Astrocyte (in vitro differentiated cells and primary cell): ENCODE data around the gene EFCAB6. TPM values are rescaled to one million over a fixed set of nuclear protein-coding genes. Genes with fewer than 3 reads are reported as not detected.

ENCODE experiments used
- DNase-seq: peaks from one replicate; pipeline ENCODE4 v3.0.0-alpha.2; 2010; ENCODE audit warnings: low read depth
- FAIRE-seq: peaks from 2 replicates; lab custom pipeline; 2011; peaks lifted over from hg19 to GRCh38; lab: Jason Lieb, UNC
- H2AFZ ChIP-seq: 2 replicates; pipeline ENCODE4 v1.6.0; 2012; ENCODE audit warnings: low read depth, low read length, inconsistent platforms
- H3K27ac ChIP-seq: 2 replicates; pipeline ENCODE4 v1.5.1; 2011; ENCODE audit warnings: low read depth, low read length, inconsistent platforms
- H3K27me3 ChIP-seq: 2 replicates; pipeline ENCODE4 v1.6.0; 2011; ENCODE audit warnings: low read length, inconsistent platforms; ENCODE audit not compliant: insufficient read depth
- H3K36me3 ChIP-seq: 2 replicates; pipeline ENCODE4 v1.5.1; 2011; ENCODE audit warnings: low read length, inconsistent platforms; ENCODE audit not compliant: insufficient read depth
- H3K4me1 ChIP-seq: 2 replicates; pipeline ENCODE4 v1.5.1; 2011; ENCODE audit warnings: low read length, inconsistent platforms; ENCODE audit not compliant: insufficient read depth
- H3K4me2 ChIP-seq: 2 replicates; pipeline ENCODE4 v1.6.0; 2012; ENCODE audit warnings: low read length, inconsistent platforms
- H3K4me3 ChIP-seq: 2 replicates; pipeline ENCODE4 v1.5.1; 2011; ENCODE audit warnings: low read depth, mild to moderate bottlenecking, low read length, inconsistent platforms; ENCODE audit not compliant: insufficient read depth
- H3K79me2 ChIP-seq: 2 replicates; pipeline ENCODE4 v1.6.0; 2012; ENCODE audit warnings: mild to moderate bottlenecking, low read length, inconsistent platforms; ENCODE audit not compliant: insufficient read depth
- H3K9ac ChIP-seq: 2 replicates; pipeline ENCODE4 v1.6.0; 2012; ENCODE audit warnings: mild to moderate bottlenecking, low read length, inconsistent platforms
- H3K9me3 ChIP-seq: 2 replicates; pipeline ENCODE4 v1.5.1; 2012; ENCODE audit warnings: low read depth, mild to moderate bottlenecking, low read length, inconsistent platforms; ENCODE audit not compliant: insufficient read depth
- H4K20me1 ChIP-seq: 2 replicates; pipeline ENCODE4 v1.6.0; 2012; ENCODE audit warnings: low read length, inconsistent platforms; ENCODE audit not compliant: insufficient read depth
- H3K27ac Mint-ChIP-seq: one replicate; pipeline ENCODE4 v1.8.0; 2021; ENCODE audit warnings: mild to moderate bottlenecking, mixed read lengths; ENCODE audit not compliant: unreplicated experiment
- H3K27me3 Mint-ChIP-seq: one replicate; pipeline ENCODE4 v1.8.0; 2021; ENCODE audit warnings: low read depth, mixed read lengths; ENCODE audit not compliant: unreplicated experiment
- H3K36me3 Mint-ChIP-seq: one replicate; pipeline ENCODE4 v1.8.0; 2021; ENCODE audit warnings: low read depth, mixed read lengths; ENCODE audit not compliant: unreplicated experiment
- H3K4me1 Mint-ChIP-seq: one replicate; pipeline ENCODE4 v1.8.0; 2021; ENCODE audit warnings: low read depth, mixed read lengths; ENCODE audit not compliant: unreplicated experiment
- H3K4me3 Mint-ChIP-seq: one replicate; pipeline ENCODE4 v1.8.0; 2021; ENCODE audit warnings: mild to moderate bottlenecking, moderate library complexity, mixed read lengths; ENCODE audit not compliant: unreplicated experiment
- H3K9me3 Mint-ChIP-seq: one replicate; pipeline ENCODE4 v1.8.0; 2021; ENCODE audit warnings: mild to moderate bottlenecking, mixed read lengths; ENCODE audit not compliant: unreplicated experiment
- EZH2 ChIP-seq: IDR thresholded peaks from 2 replicates; pipeline ENCODE4 v1.6.1; 2012; ENCODE audit warnings: mild to moderate bottlenecking, low read length, inconsistent platforms; ENCODE audit not compliant: insufficient read depth
- total RNA-seq: library from RNA; stranded (reverse); gene quantifications from 2 replicates; pipeline ENCODE4 v1.2.1, GENCODE V29; 2021
- TF ChIP-seq, protein P1 (sequence below): IDR thresholded peaks from 2 replicates; pipeline ENCODE4 v1.5.1; 2011; ENCODE audit warnings: low read depth, mild to moderate bottlenecking, inconsistent platforms, low read length, moderate library complexity; ENCODE audit not compliant: insufficient read depth

The EFCAB6 gene
- total RNA-seq, 1 donor from 2014 or later, result 1.2 TPM

DNA sequence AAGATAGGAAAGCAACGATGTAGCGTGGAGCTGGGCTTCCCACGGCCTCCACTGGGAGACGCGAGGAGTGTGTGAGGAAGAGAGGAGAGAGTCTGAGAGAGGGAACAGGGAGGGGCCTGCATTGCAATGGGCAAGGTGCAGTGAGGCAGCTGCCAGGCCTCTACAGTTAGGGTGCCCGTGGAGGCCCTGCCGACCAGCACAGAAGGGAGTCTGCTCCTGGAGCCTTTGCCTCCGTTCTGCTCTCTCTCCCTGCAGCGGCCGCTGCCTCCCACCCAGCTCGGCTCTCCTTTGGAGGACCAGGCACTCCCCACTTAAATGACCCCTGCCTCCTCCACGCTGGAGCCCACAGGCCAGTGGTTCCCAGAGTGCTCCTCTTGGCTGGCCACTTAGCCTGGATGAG lies 181.7 kb downstream of the EFCAB6 start:
- Histone ChIP-seq H3K9ac (no peak overlapping the region), H3K4me2 (no peak overlapping the region), H4K20me1 (no peaks in the 10 kb centered on the region), H3K9me3 (no peaks in the 10 kb centered on the region), H3K79me2 (no peaks in the 10 kb centered on the region), H3K4me1 (peaks cover 3% of the 10 kb centered on the region), H2AFZ (no peak overlapping the region), H3K27ac (no peak overlapping the region), H3K36me3 (no peaks in the 10 kb centered on the region), H3K4me3 (no peak overlapping the region), H3K27me3 (no peaks in the 10 kb centered on the region)
- Mint-ChIP-seq H3K27ac (no peak overlapping the region), H3K4me1 (no peaks in the 10 kb centered on the region), H3K4me3 (no peak overlapping the region), H3K9me3 (no peaks in the 10 kb centered on the region), H3K27me3 (peaks cover 40% of the 10 kb centered on the region), H3K36me3 (peaks cover 3% of the 10 kb centered on the region)
- TF ChIP-seq, protein P1, sequence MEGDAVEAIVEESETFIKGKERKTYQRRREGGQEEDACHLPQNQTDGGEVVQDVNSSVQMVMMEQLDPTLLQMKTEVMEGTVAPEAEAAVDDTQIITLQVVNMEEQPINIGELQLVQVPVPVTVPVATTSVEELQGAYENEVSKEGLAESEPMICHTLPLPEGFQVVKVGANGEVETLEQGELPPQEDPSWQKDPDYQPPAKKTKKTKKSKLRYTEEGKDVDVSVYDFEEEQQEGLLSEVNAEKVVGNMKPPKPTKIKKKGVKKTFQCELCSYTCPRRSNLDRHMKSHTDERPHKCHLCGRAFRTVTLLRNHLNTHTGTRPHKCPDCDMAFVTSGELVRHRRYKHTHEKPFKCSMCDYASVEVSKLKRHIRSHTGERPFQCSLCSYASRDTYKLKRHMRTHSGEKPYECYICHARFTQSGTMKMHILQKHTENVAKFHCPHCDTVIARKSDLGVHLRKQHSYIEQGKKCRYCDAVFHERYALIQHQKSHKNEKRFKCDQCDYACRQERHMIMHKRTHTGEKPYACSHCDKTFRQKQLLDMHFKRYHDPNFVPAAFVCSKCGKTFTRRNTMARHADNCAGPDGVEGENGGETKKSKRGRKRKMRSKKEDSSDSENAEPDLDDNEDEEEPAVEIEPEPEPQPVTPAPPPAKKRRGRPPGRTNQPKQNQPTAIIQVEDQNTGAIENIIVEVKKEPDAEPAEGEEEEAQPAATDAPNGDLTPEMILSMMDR, result no peak
- TF ChIP-seq EZH2, result no peak
- DNase-seq (no peak), FAIRE-seq (no peak)

- no peak overlapping the region for H3K27ac ChIP-seq
- H3K4me1 ChIP-seq, result peaks cover 17% of the 10 kb centered on the region
- no peaks in the 10 kb centered on the region for H4K20me1 ChIP-seq
- TF ChIP-seq EZH2, result no peak
- TF ChIP-seq, protein P1, result no peak
- Mint-ChIP-seq H3K9me3 (no peaks in the 10 kb centered on the region), H3K27ac (no peak overlapping the region), H3K27me3 (peaks cover 41% of the 10 kb centered on the region), H3K4me1 (no peaks in the 10 kb centered on the region), H3K36me3 (peaks cover 3% of the 10 kb centered on the region), H3K4me3 (no peak overlapping the region)
- H3K4me2 ChIP-seq, result no peak overlapping the region
- no peaks in the 10 kb centered on the region for H3K9me3 ChIP-seq
- H3K9ac ChIP-seq, result no peak overlapping the region
- DNase-seq (no peak), FAIRE-seq (no peak)
- no peaks in the 10 kb centered on the region for H3K27me3 ChIP-seq
- no peak overlapping the region for H3K4me3 ChIP-seq
- H3K79me2 ChIP-seq, result no peaks in the 10 kb centered on the region
- no peak overlapping the region for H2AFZ ChIP-seq
- H3K36me3 ChIP-seq, result no peaks in the 10 kb centered on the region
These were observed 183.9 kb downstream of the EFCAB6 start for GRCh38 chr22:43628250-43628649.

DNA sequence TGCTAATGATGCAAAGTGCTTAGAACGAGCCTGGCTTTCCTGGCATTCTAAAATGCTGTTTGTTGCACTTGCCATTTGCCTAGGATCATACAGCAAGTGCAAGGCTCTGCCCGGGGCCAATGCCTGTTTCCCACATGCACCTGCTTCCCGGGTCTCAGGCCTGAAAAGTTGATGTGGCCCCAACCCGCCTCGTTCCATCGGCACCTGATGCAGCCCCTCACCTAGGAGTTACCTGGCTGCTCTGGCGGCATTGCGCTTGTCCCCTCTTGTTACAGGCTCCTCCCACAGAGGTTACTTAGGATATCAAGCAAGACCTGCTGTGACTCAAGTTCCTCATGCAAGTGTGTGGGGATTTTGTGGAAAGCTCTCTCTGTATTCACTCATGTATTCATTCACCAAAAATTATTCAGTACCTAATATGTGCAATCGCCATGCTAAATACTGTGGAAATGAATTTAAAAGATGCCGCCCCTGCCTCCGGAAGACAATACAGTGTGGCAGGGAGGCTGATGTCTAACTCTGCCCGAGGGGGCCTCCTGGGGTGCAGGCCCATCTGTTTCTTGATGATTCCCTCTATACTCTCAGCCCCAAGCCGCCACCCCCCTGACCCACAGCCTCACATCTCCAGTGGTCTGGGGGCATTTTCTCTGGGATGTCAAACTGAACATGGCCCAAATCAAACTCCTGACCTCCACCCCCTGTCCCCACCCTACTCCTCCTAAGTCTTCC lies 184.5 kb downstream of the EFCAB6 start:
- no peaks in the 10 kb centered on the region for H3K27me3 ChIP-seq
- no peak overlapping the region for H3K4me3 ChIP-seq
- Mint-ChIP-seq H3K4me1 (no peaks in the 10 kb centered on the region), H3K27ac (no peak overlapping the region), H3K36me3 (peaks cover 3% of the 10 kb centered on the region), H3K4me3 (no peak overlapping the region), H3K9me3 (no peaks in the 10 kb centered on the region), H3K27me3 (peaks cover 41% of the 10 kb centered on the region)
- no peaks in the 10 kb centered on the region for H3K9me3 ChIP-seq
- no peak overlapping the region for H2AFZ ChIP-seq
- H3K27ac ChIP-seq, result no peak overlapping the region
- DNase-seq (no peak), FAIRE-seq (no peak)
- H3K79me2 ChIP-seq, result no peaks in the 10 kb centered on the region
- peaks cover 17% of the 10 kb centered on the region for H3K4me1 ChIP-seq
- H4K20me1 ChIP-seq, result no peaks in the 10 kb centered on the region
- no peak overlapping the region for H3K9ac ChIP-seq
- H3K4me2 ChIP-seq, result no peak overlapping the region
- H3K36me3 ChIP-seq, result no peaks in the 10 kb centered on the region
- TF ChIP-seq, protein P1, result no peak
- no peak for TF ChIP-seq EZH2
